Tibial artery (tissue), 4 donors: Measurements from ENCODE around the gene SOX10.

ENCODE experiments used
- DNase-seq, 2 donors: peaks; one replicate each; pipeline ENCODE4 v3.0.0-alpha.2; 2019
- H3K27ac ChIP-seq, 2 donors: fragments of 200-600 bp; sonication (generic) in 1 of 2; 1 replicate in 1 of 2; 2 replicates in 1 of 2; pipeline ENCODE4 v1.5.1; 2018 to 2019; ENCODE audit warnings: mild to moderate bottlenecking in 1 of 2
- H3K27me3 ChIP-seq, 2 donors: fragments of 200-600 bp; sonication (generic) in 1 of 2; one replicate each; pipeline versions ENCODE4 v1.5.1 to v1.6.0; 2016 to 2019
- H3K36me3 ChIP-seq, 3 donors: fragments of 200-600 bp; sonication (generic) in 2 of 3; one replicate each; pipeline ENCODE4 v1.5.1; 2016 to 2019; ENCODE audit warnings: mild to moderate bottlenecking in 2 of 3
- H3K4me1 ChIP-seq, 4 donors: fragments of 200-600 bp; sonication (generic) in 2 of 4; 1 replicate in 3 of 4; 2 replicates in 1 of 4; pipeline ENCODE4 v1.5.1; 2016 to 2019
- H3K4me3 ChIP-seq, 2 donors: fragments of 200-600 bp; sonication (generic) in 1 of 2; 1 replicate in 1 of 2; 2 replicates in 1 of 2; pipeline ENCODE4 v1.5.1; 2018 to 2019; ENCODE audit warnings: mild to moderate bottlenecking in 2 of 2
- H3K9me3 ChIP-seq, 3 donors: fragments of 200-600 bp; sonication (generic) in 1 of 3; one replicate each; pipeline ENCODE4 v1.5.1; 2016 to 2019
- CTCF ChIP-seq, 2 experiments: fragments of 200-600 bp in 1 of 2; fragments of 450-650 bp in 1 of 2; IDR thresholded peaks; one replicate each; pipeline ENCODE4 v1.5.1; 2017 to 2019; ENCODE audit warnings: antibody characterized with exemption in 2 of 2, mild to moderate bottlenecking in 1 of 2, moderate library complexity in 1 of 2
- intact Hi-C: fragments of 100-400 bp; cut with DNase I; formaldehyde crosslinking; loops from one replicate; pipeline ENCODE4 v1.15.0; 2023; ENCODE audit warnings: low total_unique reads

Gene SOX10

GRCh38 chr22:37985050-37985585 is 763 bp upstream of the SOX10 start:
- no peak for DNase-seq
- no peak for TF ChIP-seq CTCF (IDR thresholded peaks at IDR 0.05)
- no peaks in the 10 kb centered on the region for H3K4me1 ChIP-seq
- intact Hi-C loops: no loop called here
- no peak overlapping the region for H3K27ac ChIP-seq
- H3K9me3 ChIP-seq: no peaks in the 10 kb centered on the region
- peaks cover 0 to 21% (median 3%) of the 10 kb centered on the region in 3 donors for H3K36me3 ChIP-seq
- H3K4me3 ChIP-seq: no peak overlapping the region
- H3K27me3 ChIP-seq: no peaks in the 10 kb centered on the region

GRCh38 chr22:37982938-37983859 is 1.2 kb downstream of the SOX10 start:
- Histone ChIP-seq H3K9me3 (no peaks in the 10 kb centered on the region), H3K27ac (no peak overlapping the region), H3K36me3 (peaks cover 0 to 40% (median 3%) of the 10 kb centered on the region in 3 donors), H3K4me3 (no peak overlapping the region), H3K27me3 (no peaks in the 10 kb centered on the region), H3K4me1 (peaks cover 0 to 3% (median 0%) of the 10 kb centered on the region in 4 donors)
- intact Hi-C loops: no loop called here
- no peak for DNase-seq
- no peak for TF ChIP-seq CTCF (IDR thresholded peaks at IDR 0.05)

GRCh38 chr22:37982151-37982785 is 2.1 kb downstream of the SOX10 start:
- TF ChIP-seq CTCF (IDR thresholded peaks at IDR 0.05): no peak

GRCh38 chr22:37981282-37982011 is 2.9 kb downstream of the SOX10 start:
- H3K4me3 ChIP-seq: no peak overlapping the region
- no peak overlapping the region for H3K27ac ChIP-seq
- DNase-seq: no peak
- intact Hi-C loops: no loop called here
- H3K4me1 ChIP-seq: peaks cover 0 to 3% (median 0%) of the 10 kb centered on the region in 4 donors
- peaks cover 1 to 55% (median 2%) of the 10 kb centered on the region in 3 donors for H3K36me3 ChIP-seq
- TF ChIP-seq CTCF (IDR thresholded peaks at IDR 0.05): no peak
- H3K27me3 ChIP-seq: no peaks in the 10 kb centered on the region
- H3K9me3 ChIP-seq: no peaks in the 10 kb centered on the region

More at GRCh38 chr22:37982151-37982785, 2.1 kb downstream of the SOX10 start:
- intact Hi-C loops: no loop called here
- Histone ChIP-seq H3K27ac (no peak overlapping the region), H3K27me3 (no peaks in the 10 kb centered on the region), H3K4me1 (peaks cover 0 to 3% (median 0%) of the 10 kb centered on the region in 4 donors), H3K4me3 (no peak overlapping the region), H3K36me3 (peaks cover 0 to 49% (median 3%) of the 10 kb centered on the region in 3 donors), H3K9me3 (no peaks in the 10 kb centered on the region)
- DNase-seq: no peak

GRCh38 chr22:37979782-37980181 is 4.6 kb downstream of the SOX10 start:
- no peaks in the 10 kb centered on the region for H3K27me3 ChIP-seq
- intact Hi-C loops: no loop called here
- H3K4me1 ChIP-seq: peaks cover 0 to 3% (median 0%) of the 10 kb centered on the region in 4 donors
- no peak for TF ChIP-seq CTCF (IDR thresholded peaks at IDR 0.05)
- no peaks in the 10 kb centered on the region for H3K9me3 ChIP-seq
- no peak overlapping the region for H3K27ac ChIP-seq
- no peak for DNase-seq
- no peak overlapping the region for H3K4me3 ChIP-seq
- H3K36me3 ChIP-seq: peaks cover 0 to 64% (median 6%) of the 10 kb centered on the region in 3 donors
